Astrocyte (in vitro differentiated cells and primary cell): ENCODE results near the gene SSBP3. TPM values are rescaled to one million over a fixed set of nuclear protein-coding genes. Genes with fewer than 3 reads are reported as not detected.

Experiments used
- DNase-seq: peaks from one replicate; pipeline ENCODE4 v3.0.0-alpha.2; 2010; ENCODE audit warnings: low read depth
- FAIRE-seq: peaks from 2 replicates; lab custom pipeline; 2011; peaks lifted over from hg19 to GRCh38; lab: Jason Lieb, UNC
- H2AFZ ChIP-seq: 2 replicates; pipeline ENCODE4 v1.6.0; 2012; ENCODE audit warnings: low read depth, low read length, inconsistent platforms
- H3K27ac ChIP-seq: 2 replicates; pipeline ENCODE4 v1.5.1; 2011; ENCODE audit warnings: low read depth, low read length, inconsistent platforms
- H3K27me3 ChIP-seq: 2 replicates; pipeline ENCODE4 v1.6.0; 2011; ENCODE audit warnings: low read length, inconsistent platforms; ENCODE audit not compliant: insufficient read depth
- H3K36me3 ChIP-seq: 2 replicates; pipeline ENCODE4 v1.5.1; 2011; ENCODE audit warnings: low read length, inconsistent platforms; ENCODE audit not compliant: insufficient read depth
- H3K4me1 ChIP-seq: 2 replicates; pipeline ENCODE4 v1.5.1; 2011; ENCODE audit warnings: low read length, inconsistent platforms; ENCODE audit not compliant: insufficient read depth
- H3K4me2 ChIP-seq: 2 replicates; pipeline ENCODE4 v1.6.0; 2012; ENCODE audit warnings: low read length, inconsistent platforms
- H3K4me3 ChIP-seq: 2 replicates; pipeline ENCODE4 v1.5.1; 2011; ENCODE audit warnings: low read depth, mild to moderate bottlenecking, low read length, inconsistent platforms; ENCODE audit not compliant: insufficient read depth
- H3K79me2 ChIP-seq: 2 replicates; pipeline ENCODE4 v1.6.0; 2012; ENCODE audit warnings: mild to moderate bottlenecking, low read length, inconsistent platforms; ENCODE audit not compliant: insufficient read depth
- H3K9ac ChIP-seq: 2 replicates; pipeline ENCODE4 v1.6.0; 2012; ENCODE audit warnings: mild to moderate bottlenecking, low read length, inconsistent platforms
- H3K9me3 ChIP-seq: 2 replicates; pipeline ENCODE4 v1.5.1; 2012; ENCODE audit warnings: low read depth, mild to moderate bottlenecking, low read length, inconsistent platforms; ENCODE audit not compliant: insufficient read depth
- H4K20me1 ChIP-seq: 2 replicates; pipeline ENCODE4 v1.6.0; 2012; ENCODE audit warnings: low read length, inconsistent platforms; ENCODE audit not compliant: insufficient read depth
- H3K27ac Mint-ChIP-seq: one replicate; pipeline ENCODE4 v1.8.0; 2021; ENCODE audit warnings: mild to moderate bottlenecking, mixed read lengths; ENCODE audit not compliant: unreplicated experiment
- H3K27me3 Mint-ChIP-seq: one replicate; pipeline ENCODE4 v1.8.0; 2021; ENCODE audit warnings: low read depth, mixed read lengths; ENCODE audit not compliant: unreplicated experiment
- H3K36me3 Mint-ChIP-seq: one replicate; pipeline ENCODE4 v1.8.0; 2021; ENCODE audit warnings: low read depth, mixed read lengths; ENCODE audit not compliant: unreplicated experiment
- H3K4me1 Mint-ChIP-seq: one replicate; pipeline ENCODE4 v1.8.0; 2021; ENCODE audit warnings: low read depth, mixed read lengths; ENCODE audit not compliant: unreplicated experiment
- H3K4me3 Mint-ChIP-seq: one replicate; pipeline ENCODE4 v1.8.0; 2021; ENCODE audit warnings: mild to moderate bottlenecking, moderate library complexity, mixed read lengths; ENCODE audit not compliant: unreplicated experiment
- H3K9me3 Mint-ChIP-seq: one replicate; pipeline ENCODE4 v1.8.0; 2021; ENCODE audit warnings: mild to moderate bottlenecking, mixed read lengths; ENCODE audit not compliant: unreplicated experiment
- CTCF ChIP-seq: IDR thresholded peaks from 2 replicates; pipeline ENCODE4 v1.5.1; 2011; ENCODE audit warnings: low read depth, mild to moderate bottlenecking, inconsistent platforms, low read length, moderate library complexity; ENCODE audit not compliant: insufficient read depth
- EZH2 ChIP-seq: IDR thresholded peaks from 2 replicates; pipeline ENCODE4 v1.6.1; 2012; ENCODE audit warnings: mild to moderate bottlenecking, low read length, inconsistent platforms; ENCODE audit not compliant: insufficient read depth
- total RNA-seq: library from RNA; stranded (reverse); gene quantifications from 2 replicates; pipeline ENCODE4 v1.2.1, GENCODE V29; 2021

Gene SSBP3
- total RNA-seq, 1 donor from 2014 or later = 89.8 TPM

- H3K9me3 ChIP-seq = no peaks in the 10 kb centered on the region
- no peak overlapping the region for H3K4me3 ChIP-seq
- H3K4me3 Mint-ChIP-seq = no peak overlapping the region
- H3K9ac ChIP-seq = no peak overlapping the region
- no peak overlapping the region for H2AFZ ChIP-seq
- H3K27ac ChIP-seq = no peak overlapping the region
- H4K20me1 ChIP-seq = no peaks in the 10 kb centered on the region
- H3K36me3 Mint-ChIP-seq = no peaks in the 10 kb centered on the region
- peaks cover 2% of the 10 kb centered on the region for H3K9me3 Mint-ChIP-seq
- TF ChIP-seq EZH2 (no peak), CTCF (no peak)
- no peaks in the 10 kb centered on the region for H3K27me3 ChIP-seq
- no peak overlapping the region for H3K4me2 ChIP-seq
- DNase-seq (no peak), FAIRE-seq (no peak)
- H3K4me1 ChIP-seq = no peaks in the 10 kb centered on the region
- H3K4me1 Mint-ChIP-seq = no peaks in the 10 kb centered on the region
- no peaks in the 10 kb centered on the region for H3K36me3 ChIP-seq
- peaks cover 8% of the 10 kb centered on the region for H3K27me3 Mint-ChIP-seq
- H3K27ac Mint-ChIP-seq = no peak overlapping the region
- no peaks in the 10 kb centered on the region for H3K79me2 ChIP-seq
These were observed 33.5 kb upstream of the SSBP3 start for GRCh38 chr1:54439550-54440223.

GRCh38 chr1:54437783-54438182, 31.6 kb upstream of the SSBP3 start:
- Mint-ChIP-seq H3K36me3 (no peaks in the 10 kb centered on the region), H3K4me3 (no peak overlapping the region), H3K27me3 (peaks cover 6% of the 10 kb centered on the region), H3K4me1 (no peaks in the 10 kb centered on the region), H3K27ac (no peak overlapping the region), H3K9me3 (no peaks in the 10 kb centered on the region)
- Histone ChIP-seq H3K36me3 (no peaks in the 10 kb centered on the region), H3K4me2 (no peak overlapping the region), H3K4me1 (no peaks in the 10 kb centered on the region), H3K9ac (no peak overlapping the region), H2AFZ (no peak overlapping the region), H4K20me1 (no peaks in the 10 kb centered on the region), H3K79me2 (no peaks in the 10 kb centered on the region), H3K27me3 (no peaks in the 10 kb centered on the region), H3K9me3 (no peaks in the 10 kb centered on the region), H3K27ac (no peak overlapping the region), H3K4me3 (no peak overlapping the region)
- TF ChIP-seq CTCF = no peak
- TF ChIP-seq EZH2 = no peak
- FAIRE-seq = no peak
- no peak for DNase-seq

GRCh38 chr1:54436826-54437225, 30.6 kb upstream of the SSBP3 start:
- DNase-seq (no peak), FAIRE-seq (no peak)
- no peaks in the 10 kb centered on the region for H3K27me3 ChIP-seq
- H3K9ac ChIP-seq = no peak overlapping the region
- no peaks in the 10 kb centered on the region for H3K9me3 ChIP-seq
- no peaks in the 10 kb centered on the region for H3K79me2 ChIP-seq
- H3K36me3 ChIP-seq = no peaks in the 10 kb centered on the region
- H3K4me2 ChIP-seq = no peak overlapping the region
- H3K27ac ChIP-seq = no peak overlapping the region
- no peak overlapping the region for H2AFZ ChIP-seq
- no peaks in the 10 kb centered on the region for H4K20me1 ChIP-seq
- no peak overlapping the region for H3K27ac Mint-ChIP-seq
- no peak overlapping the region for H3K4me3 Mint-ChIP-seq
- H3K27me3 Mint-ChIP-seq = peaks cover 6% of the 10 kb centered on the region
- no peaks in the 10 kb centered on the region for H3K4me1 ChIP-seq
- H3K4me1 Mint-ChIP-seq = no peaks in the 10 kb centered on the region
- H3K36me3 Mint-ChIP-seq = no peaks in the 10 kb centered on the region
- TF ChIP-seq CTCF = no peak
- TF ChIP-seq EZH2 = no peak
- no peaks in the 10 kb centered on the region for H3K9me3 Mint-ChIP-seq
- H3K4me3 ChIP-seq = no peak overlapping the region
